PFSK-1 (cell line): Measurements from ENCODE around the gene ASTL.

Source experiments
- FOXP2 ChIP-seq: optimal IDR thresholded peaks from 2 replicates; pipeline ENCODE3; 2011; ENCODE audit warnings: borderline replicate concordance, control low read depth, inconsistent platforms; ENCODE audit not compliant: insufficient read depth; ENCODE audit errors: extremely low read length, extremely low read depth
- POLR2AphosphoS5 ChIP-seq: IDR thresholded peaks from 2 replicates; pipeline ENCODE4 v1.6.1; 2012; ENCODE audit warnings: low read depth, mild to moderate bottlenecking, control low read depth, low read length, moderate library complexity
- SIN3A ChIP-seq: IDR thresholded peaks from 2 replicates; pipeline ENCODE4 v1.6.1; 2012; ENCODE audit warnings: mild to moderate bottlenecking, low read length, moderate library complexity, borderline replicate concordance; ENCODE audit not compliant: insufficient read depth
- TAF1 ChIP-seq: IDR thresholded peaks from 2 replicates; pipeline ENCODE4 v1.6.1; 2012; ENCODE audit warnings: low read length, control low read depth, borderline replicate concordance; ENCODE audit not compliant: insufficient read depth
- TF ChIP-seq, protein P1 (sequence below), 2 experiments: IDR thresholded peaks; 2 replicates each; pipeline versions ENCODE4 v1.6.1 to v1.8.0; 2011 to 2012; ENCODE audit warnings: low read depth in 2 of 2, low read length in 2 of 2, control low read depth in 1 of 2, inconsistent platforms in 1 of 2, mild to moderate bottlenecking in 1 of 2, moderate library complexity in 1 of 2; ENCODE audit not compliant: insufficient read depth in 1 of 2

The ASTL gene

DNA sequence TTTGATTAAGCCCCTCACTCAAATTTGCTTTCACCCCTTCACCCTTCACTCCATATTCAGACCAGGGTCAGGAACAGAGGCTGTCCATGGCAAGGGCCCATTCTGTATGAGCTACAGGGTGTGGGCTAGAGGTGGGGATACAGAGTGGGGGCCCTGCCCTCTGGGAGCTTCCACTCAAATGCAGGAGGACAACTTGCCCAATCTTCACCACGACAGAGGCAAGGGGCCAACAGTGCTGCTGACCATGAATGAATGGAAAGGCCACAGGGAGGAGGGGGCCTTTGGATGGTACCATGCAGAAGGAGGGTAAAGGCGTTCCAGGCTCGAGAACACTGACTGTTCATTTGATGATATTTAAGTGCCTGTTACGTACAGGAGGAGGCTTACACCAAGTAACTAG is 44.8 kb downstream of the ASTL start:
- no peak for TF ChIP-seq TAF1
- TF ChIP-seq SIN3A, result no peak
- no peak for TF ChIP-seq FOXP2
- TF ChIP-seq POLR2AphosphoS5, result no peak
- TF ChIP-seq, protein P1, sequence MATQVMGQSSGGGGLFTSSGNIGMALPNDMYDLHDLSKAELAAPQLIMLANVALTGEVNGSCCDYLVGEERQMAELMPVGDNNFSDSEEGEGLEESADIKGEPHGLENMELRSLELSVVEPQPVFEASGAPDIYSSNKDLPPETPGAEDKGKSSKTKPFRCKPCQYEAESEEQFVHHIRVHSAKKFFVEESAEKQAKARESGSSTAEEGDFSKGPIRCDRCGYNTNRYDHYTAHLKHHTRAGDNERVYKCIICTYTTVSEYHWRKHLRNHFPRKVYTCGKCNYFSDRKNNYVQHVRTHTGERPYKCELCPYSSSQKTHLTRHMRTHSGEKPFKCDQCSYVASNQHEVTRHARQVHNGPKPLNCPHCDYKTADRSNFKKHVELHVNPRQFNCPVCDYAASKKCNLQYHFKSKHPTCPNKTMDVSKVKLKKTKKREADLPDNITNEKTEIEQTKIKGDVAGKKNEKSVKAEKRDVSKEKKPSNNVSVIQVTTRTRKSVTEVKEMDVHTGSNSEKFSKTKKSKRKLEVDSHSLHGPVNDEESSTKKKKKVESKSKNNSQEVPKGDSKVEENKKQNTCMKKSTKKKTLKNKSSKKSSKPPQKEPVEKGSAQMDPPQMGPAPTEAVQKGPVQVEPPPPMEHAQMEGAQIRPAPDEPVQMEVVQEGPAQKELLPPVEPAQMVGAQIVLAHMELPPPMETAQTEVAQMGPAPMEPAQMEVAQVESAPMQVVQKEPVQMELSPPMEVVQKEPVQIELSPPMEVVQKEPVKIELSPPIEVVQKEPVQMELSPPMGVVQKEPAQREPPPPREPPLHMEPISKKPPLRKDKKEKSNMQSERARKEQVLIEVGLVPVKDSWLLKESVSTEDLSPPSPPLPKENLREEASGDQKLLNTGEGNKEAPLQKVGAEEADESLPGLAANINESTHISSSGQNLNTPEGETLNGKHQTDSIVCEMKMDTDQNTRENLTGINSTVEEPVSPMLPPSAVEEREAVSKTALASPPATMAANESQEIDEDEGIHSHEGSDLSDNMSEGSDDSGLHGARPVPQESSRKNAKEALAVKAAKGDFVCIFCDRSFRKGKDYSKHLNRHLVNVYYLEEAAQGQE (IDR thresholded peaks at IDR 0.05; ENCODE audit: insufficient read depth in 1 of 2, low read depth in 2 of 2, low read length in 2 of 2), result no peak

DNA sequence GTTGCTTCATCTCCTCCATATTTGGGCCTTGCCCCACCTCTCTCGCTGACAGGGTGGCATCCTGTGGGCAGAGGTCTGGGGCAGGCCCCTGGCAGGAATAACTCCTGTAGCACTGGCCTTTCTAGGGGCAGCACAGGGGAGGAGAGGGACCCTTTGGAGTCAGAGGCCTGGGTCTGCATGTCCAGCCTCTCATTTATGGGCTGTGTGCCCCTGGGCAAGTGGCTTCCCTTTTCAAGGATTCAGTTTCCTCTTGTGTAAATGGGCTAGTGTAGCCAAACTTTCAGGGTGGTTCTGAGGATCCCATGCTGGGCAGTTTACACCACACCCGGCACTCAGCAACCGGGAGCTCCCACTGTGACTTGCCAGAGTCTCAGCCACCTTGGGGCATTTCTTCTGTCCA is 45.4 kb downstream of the ASTL start:
- TF ChIP-seq FOXP2 (no peak), TAF1 (no peak), SIN3A (no peak), POLR2AphosphoS5 (no peak)
- TF ChIP-seq, protein P1 (IDR thresholded peaks at IDR 0.05; ENCODE audit: insufficient read depth in 1 of 2, low read depth in 2 of 2, low read length in 2 of 2), result no peak

- TF ChIP-seq SIN3A (no peak), TAF1 (no peak), POLR2AphosphoS5 (no peak), FOXP2 (no peak)
- TF ChIP-seq, protein P1 (IDR thresholded peaks at IDR 0.05; ENCODE audit: insufficient read depth in 1 of 2, low read depth in 2 of 2, low read length in 2 of 2), result no peak
These were observed 45.8 kb downstream of the ASTL start for GRCh38 chr2:96092573-96092877.

GRCh38 chr2:96091711-96092572 is 46.4 kb downstream of the ASTL start:
- TF ChIP-seq TAF1 (no peak), POLR2AphosphoS5 (no peak), SIN3A (no peak), FOXP2 (no peak)
- TF ChIP-seq, protein P1 (IDR thresholded peaks at IDR 0.05; ENCODE audit: insufficient read depth in 1 of 2, low read depth in 2 of 2, low read length in 2 of 2), result no peak
